GM12891 (cell line): ENCODE data around the gene LAMP5.

Source experiments
- DNase-seq: peaks from one replicate; pipeline ENCODE4 v3.0.0; 2011; ENCODE audit warnings: low spot score; ENCODE audit not compliant: insufficient read length
- FAIRE-seq: peaks from 2 replicates; lab custom pipeline; 2011; peaks lifted over from hg19 to GRCh38; lab: Jason Lieb, UNC
- PAX5 ChIP-seq: IDR thresholded peaks from 2 replicates; pipeline ENCODE4 v1.6.1; 2011; ENCODE audit warnings: low read length, moderate library complexity, mild to moderate bottlenecking; ENCODE audit not compliant: insufficient read depth, severe bottlenecking
- POLR2A ChIP-seq: IDR thresholded peaks from 2 replicates; pipeline ENCODE4 v1.6.1; 2011; ENCODE audit warnings: low read depth, low read length, control low read depth
- POLR2AphosphoS5 ChIP-seq: IDR thresholded peaks from 2 replicates; pipeline ENCODE4 v1.6.1; 2011; ENCODE audit warnings: low read depth, low read length, control low read depth
- POU2F2 ChIP-seq: IDR thresholded peaks from 2 replicates; pipeline ENCODE4 v1.6.1; 2011; ENCODE audit warnings: low read depth, mild to moderate bottlenecking, control low read depth, low read length, moderate library complexity
- SPI1 ChIP-seq: IDR thresholded peaks from 2 replicates; pipeline ENCODE4 v1.6.1; 2011; ENCODE audit warnings: low read depth, low read length, control low read depth
- TAF1 ChIP-seq: IDR thresholded peaks from 2 replicates; pipeline ENCODE4 v1.6.1; 2011; ENCODE audit warnings: low read depth, low read length, control low read depth

The LAMP5 gene

GRCh38 chr20:9509246-9509645, 5.1 kb upstream of the LAMP5 start:
- TF ChIP-seq PAX5 (no peak), TAF1 (no peak), POU2F2 (no peak), POLR2AphosphoS5 (no peak), POLR2A (no peak), SPI1 (no peak)
- FAIRE-seq (no peak), DNase-seq (no peak)

- no peak for FAIRE-seq
- no peak for TF ChIP-seq POLR2A
- no peak for TF ChIP-seq POU2F2
- no peak for TF ChIP-seq TAF1
- no peak for TF ChIP-seq POLR2AphosphoS5
- TF ChIP-seq PAX5, result no peak
- TF ChIP-seq SPI1, result peak; percentile 22; the same call in 1 of the 2 replicates
- DNase-seq, result peak; percentile 16
Measured at GRCh38 chr20:9510911-9511310, 3.5 kb upstream of the LAMP5 start.

GRCh38 chr20:9514072-9514460, 324 bp upstream of the LAMP5 start:
- no peak for TF ChIP-seq POU2F2
- TF ChIP-seq POLR2AphosphoS5, result no peak
- no peak for TF ChIP-seq PAX5
- no peak for TF ChIP-seq SPI1
- no peak for TF ChIP-seq TAF1
- no peak for TF ChIP-seq POLR2A
- DNase-seq (no peak), FAIRE-seq (no peak)

GRCh38 chr20:9515214-9515585, 810 bp downstream of the LAMP5 start:
- DNase-seq (no peak), FAIRE-seq (no peak)
- TF ChIP-seq POU2F2 (no peak), TAF1 (no peak), POLR2A (no peak), POLR2AphosphoS5 (no peak), SPI1 (no peak), PAX5 (no peak)

GRCh38 chr20:9515741-9516233, 1.4 kb downstream of the LAMP5 start:
- no peak for DNase-seq
- TF ChIP-seq SPI1, result no peak
- no peak for FAIRE-seq

- TF ChIP-seq PAX5 (no peak), POLR2AphosphoS5 (no peak), POLR2A (no peak), SPI1 (no peak)
- DNase-seq (no peak), FAIRE-seq (no peak)
Measured at GRCh38 chr20:9516234-9516871, 2.0 kb downstream of the LAMP5 start.

GRCh38 chr20:9517297-9518162, 3.1 kb downstream of the LAMP5 start:
- TF ChIP-seq POU2F2, result no peak
- TF ChIP-seq POLR2AphosphoS5, result no peak
- TF ChIP-seq POLR2A, result no peak
- no peak for TF ChIP-seq PAX5
- TF ChIP-seq SPI1, result no peak
- TF ChIP-seq TAF1, result no peak
- no peak for FAIRE-seq

GRCh38 chr20:9518576-9519175, 4.3 kb downstream of the LAMP5 start:
- FAIRE-seq, result no peak
- TF ChIP-seq POLR2A (no peak), POLR2AphosphoS5 (no peak), POU2F2 (no peak), SPI1 (no peak), TAF1 (no peak), PAX5 (no peak)
- no peak for DNase-seq

More at GRCh38 chr20:9517297-9518162, 3.1 kb downstream of the LAMP5 start:
- no peak for DNase-seq

GRCh38 chr20:9520086-9520485, 5.7 kb downstream of the LAMP5 start:
- DNase-seq (no peak), FAIRE-seq (no peak)
- TF ChIP-seq SPI1, result no peak
- TF ChIP-seq POLR2A, result no peak
- no peak for TF ChIP-seq TAF1
- TF ChIP-seq PAX5, result no peak
- no peak for TF ChIP-seq POU2F2
- TF ChIP-seq POLR2AphosphoS5, result no peak

- TF ChIP-seq POLR2A (no peak), PAX5 (no peak), TAF1 (no peak), POU2F2 (no peak)
- DNase-seq, result no peak
- FAIRE-seq, result no peak
Measured at GRCh38 chr20:9523636-9524035, 9.2 kb downstream of the LAMP5 start.
